ENCODE results near the gene TEX44.

TEX44 gene

GRCh38 chr2:231547315-231548110 is 45.2 kb upstream of the TEX44 start:
- Histone ChIP-seq H3F3A (ENCODE audit: control insufficient read depth, insufficient read depth) (no peaks in the 10 kb centered on the region), H3K9me3 (ENCODE audit: control insufficient read depth, insufficient read depth, low read length) (peaks cover 6% of the 10 kb centered on the region; the same call in 1 of the 2 replicates), H3K9me2 (replicated peaks; ENCODE audit: control insufficient read depth, low read length) (no peaks in the 10 kb centered on the region), H3K27me3 (ENCODE audit: control insufficient read depth, low read length) (no peaks in the 10 kb centered on the region), H3K27ac (ENCODE audit: low read depth, low read length) (no peak overlapping the region), H3K4me2 (ENCODE audit: low read length) (no peak overlapping the region), H3K36me3 (ENCODE audit: control insufficient read depth, low read length) (no peaks in the 10 kb centered on the region), H3K79me2 (ENCODE audit: control insufficient read depth, low read length) (no peaks in the 10 kb centered on the region), H4K20me1 (ENCODE audit: control insufficient read depth, insufficient read depth, low read depth, low read length) (no peaks in the 10 kb centered on the region), H3K4me3 (ENCODE audit: low read length) (no peak overlapping the region), H3K4me1 (ENCODE audit: control insufficient read depth, low read length) (peaks cover 16% of the 10 kb centered on the region)
- TF ChIP-seq, protein P1, sequence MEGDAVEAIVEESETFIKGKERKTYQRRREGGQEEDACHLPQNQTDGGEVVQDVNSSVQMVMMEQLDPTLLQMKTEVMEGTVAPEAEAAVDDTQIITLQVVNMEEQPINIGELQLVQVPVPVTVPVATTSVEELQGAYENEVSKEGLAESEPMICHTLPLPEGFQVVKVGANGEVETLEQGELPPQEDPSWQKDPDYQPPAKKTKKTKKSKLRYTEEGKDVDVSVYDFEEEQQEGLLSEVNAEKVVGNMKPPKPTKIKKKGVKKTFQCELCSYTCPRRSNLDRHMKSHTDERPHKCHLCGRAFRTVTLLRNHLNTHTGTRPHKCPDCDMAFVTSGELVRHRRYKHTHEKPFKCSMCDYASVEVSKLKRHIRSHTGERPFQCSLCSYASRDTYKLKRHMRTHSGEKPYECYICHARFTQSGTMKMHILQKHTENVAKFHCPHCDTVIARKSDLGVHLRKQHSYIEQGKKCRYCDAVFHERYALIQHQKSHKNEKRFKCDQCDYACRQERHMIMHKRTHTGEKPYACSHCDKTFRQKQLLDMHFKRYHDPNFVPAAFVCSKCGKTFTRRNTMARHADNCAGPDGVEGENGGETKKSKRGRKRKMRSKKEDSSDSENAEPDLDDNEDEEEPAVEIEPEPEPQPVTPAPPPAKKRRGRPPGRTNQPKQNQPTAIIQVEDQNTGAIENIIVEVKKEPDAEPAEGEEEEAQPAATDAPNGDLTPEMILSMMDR (IDR thresholded peaks at IDR 0.05; ENCODE audit: low read depth, low read length, poor library complexity, severe bottlenecking), result no peak
- TF ChIP-seq EZH2phosphoT487 (IDR thresholded peaks at IDR 0.05; ENCODE audit: borderline replicate concordance, low read length), result no peak

DNA sequence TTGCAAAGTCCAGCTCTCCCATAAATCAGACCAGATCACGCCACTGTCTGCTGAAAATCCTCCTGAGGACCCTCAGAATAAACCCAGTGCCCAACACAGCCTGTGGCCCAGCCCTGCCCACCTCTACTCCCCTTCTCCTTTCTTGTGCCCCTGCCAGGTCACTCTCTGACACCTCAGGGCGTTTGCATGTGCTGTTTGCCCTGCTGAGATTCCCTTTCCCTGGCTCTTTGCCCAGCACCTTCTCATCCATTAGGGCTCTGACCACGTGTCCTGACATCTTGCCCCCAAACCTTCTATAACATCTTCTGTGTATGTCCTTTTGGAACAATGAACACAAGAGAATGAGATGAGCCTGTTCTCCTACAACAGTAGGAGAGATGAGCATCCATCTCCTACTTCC is 43.9 kb upstream of the TEX44 start:
- no peaks in the 10 kb centered on the region for H3K79me2 ChIP-seq (ENCODE audit: control insufficient read depth, low read length)
- H3K27me3 ChIP-seq (ENCODE audit: control insufficient read depth, low read length), result no peaks in the 10 kb centered on the region
- H3K27ac ChIP-seq (ENCODE audit: low read depth, low read length), result no peak overlapping the region
- no peaks in the 10 kb centered on the region for H3F3A ChIP-seq (ENCODE audit: control insufficient read depth, insufficient read depth)
- no peak overlapping the region for H3K4me3 ChIP-seq (ENCODE audit: low read length)
- peaks cover 16% of the 10 kb centered on the region for H3K4me1 ChIP-seq (ENCODE audit: control insufficient read depth, low read length)
- H3K9me2 ChIP-seq (replicated peaks; ENCODE audit: control insufficient read depth, low read length), result no peaks in the 10 kb centered on the region
- H4K20me1 ChIP-seq (ENCODE audit: control insufficient read depth, insufficient read depth, low read depth, low read length), result no peaks in the 10 kb centered on the region
- H3K4me2 ChIP-seq (ENCODE audit: low read length), result no peak overlapping the region
- no peaks in the 10 kb centered on the region for H3K36me3 ChIP-seq (ENCODE audit: control insufficient read depth, low read length)
- TF ChIP-seq, protein P1 (IDR thresholded peaks at IDR 0.05; ENCODE audit: low read depth, low read length, poor library complexity, severe bottlenecking), result no peak
- TF ChIP-seq EZH2phosphoT487 (IDR thresholded peaks at IDR 0.05; ENCODE audit: borderline replicate concordance, low read length), result no peak
- H3K9me3 ChIP-seq (ENCODE audit: control insufficient read depth, insufficient read depth, low read length), result peaks cover 11% of the 10 kb centered on the region

- no peaks in the 10 kb centered on the region for H3F3A ChIP-seq (ENCODE audit: control insufficient read depth, insufficient read depth)
- no peak for TF ChIP-seq EZH2phosphoT487 (IDR thresholded peaks at IDR 0.05; ENCODE audit: borderline replicate concordance, low read length)
- TF ChIP-seq, protein P1 (IDR thresholded peaks at IDR 0.05; ENCODE audit: low read depth, low read length, poor library complexity, severe bottlenecking), result no peak
- H3K79me2 ChIP-seq (ENCODE audit: control insufficient read depth, low read length), result no peaks in the 10 kb centered on the region
- H3K4me1 ChIP-seq (ENCODE audit: control insufficient read depth, low read length), result peaks cover 16% of the 10 kb centered on the region
- H3K36me3 ChIP-seq (ENCODE audit: control insufficient read depth, low read length), result no peaks in the 10 kb centered on the region
- no peaks in the 10 kb centered on the region for H4K20me1 ChIP-seq (ENCODE audit: control insufficient read depth, insufficient read depth, low read depth, low read length)
- no peaks in the 10 kb centered on the region for H3K27me3 ChIP-seq (ENCODE audit: control insufficient read depth, low read length)
- no peak overlapping the region for H3K27ac ChIP-seq (ENCODE audit: low read depth, low read length)
- H3K9me3 ChIP-seq (ENCODE audit: control insufficient read depth, insufficient read depth, low read length), result peaks cover 11% of the 10 kb centered on the region
- no peaks in the 10 kb centered on the region for H3K9me2 ChIP-seq (replicated peaks; ENCODE audit: control insufficient read depth, low read length)
- no peak overlapping the region for H3K4me2 ChIP-seq (ENCODE audit: low read length)
- H3K4me3 ChIP-seq (ENCODE audit: low read length), result no peak overlapping the region
These were observed 43.0 kb upstream of the TEX44 start for GRCh38 chr2:231549446-231550239.
